ENCODE measurements around the gene CLCN4. TPM values are rescaled to one million over a fixed set of nuclear protein-coding genes. Genes with fewer than 3 reads are reported as not detected.

Gene CLCN4
- total RNA-seq, 3 donors from 2014 or later, result 2.9 to 4.7 (median 3.7) TPM

GRCh38 chrX:10121787-10122186, 35.0 kb upstream of the CLCN4 start:
- Histone ChIP-seq H3K27me3 (peaks cover 0 to 6% of the 10 kb centered on the region in 2 donors), H3K9me3 (no peaks in the 10 kb centered on the region), H3K4me1 (no peaks in the 10 kb centered on the region), H3K27ac (no peak overlapping the region), H3K4me3 (no peak overlapping the region), H3K36me3 (no peaks in the 10 kb centered on the region)
- TF ChIP-seq CTCF (IDR thresholded peaks at IDR 0.05) (no peak), POLR2A (IDR thresholded peaks at IDR 0.05) (no peak), POLR2AphosphoS5 (IDR thresholded peaks at IDR 0.05) (no peak)
- no peak for DNase-seq (ENCODE audit: low spot score in 2 of 2)
- intact Hi-C loops (cut with DNase I; ENCODE audit: low total_unique reads), result no loop called here

- intact Hi-C loops (cut with DNase I; ENCODE audit: low total_unique reads), result no loop called here
- H3K4me1 ChIP-seq, result no peaks in the 10 kb centered on the region
- H3K9me3 ChIP-seq, result no peaks in the 10 kb centered on the region
- TF ChIP-seq CTCF (IDR thresholded peaks at IDR 0.05) (no peak), POLR2AphosphoS5 (IDR thresholded peaks at IDR 0.05) (no peak), POLR2A (IDR thresholded peaks at IDR 0.05) (no peak)
- H3K27me3 ChIP-seq, result peaks cover 0 to 13% of the 10 kb centered on the region in 2 donors
- no peaks in the 10 kb centered on the region for H3K36me3 ChIP-seq
- no peak overlapping the region for H3K4me3 ChIP-seq
- no peak overlapping the region for H3K27ac ChIP-seq
- DNase-seq (ENCODE audit: low spot score in 2 of 2), result no peak
Observed at GRCh38 chrX:10124506-10125247, 32.1 kb upstream of the CLCN4 start.

- Histone ChIP-seq H3K27me3 (peaks cover 0 to 16% of the 10 kb centered on the region in 2 donors), H3K36me3 (no peaks in the 10 kb centered on the region), H3K27ac (no peak overlapping the region), H3K4me3 (no peak overlapping the region), H3K4me1 (no peaks in the 10 kb centered on the region), H3K9me3 (no peaks in the 10 kb centered on the region)
- no peak for DNase-seq (ENCODE audit: low spot score in 2 of 2)
- intact Hi-C loops (cut with DNase I; ENCODE audit: low total_unique reads), result no loop called here
- TF ChIP-seq POLR2AphosphoS5 (IDR thresholded peaks at IDR 0.05) (no peak), CTCF (IDR thresholded peaks at IDR 0.05) (no peak), POLR2A (IDR thresholded peaks at IDR 0.05) (no peak)
Observed at GRCh38 chrX:10125248-10125615, 31.5 kb upstream of the CLCN4 start.

- intact Hi-C loops (cut with DNase I; ENCODE audit: low total_unique reads), result no loop called here
- H3K4me3 ChIP-seq, result no peak overlapping the region
- H3K4me1 ChIP-seq, result no peaks in the 10 kb centered on the region
- H3K9me3 ChIP-seq, result no peaks in the 10 kb centered on the region
- peaks cover 0 to 19% of the 10 kb centered on the region in 2 donors for H3K27me3 ChIP-seq
- no peak overlapping the region for H3K27ac ChIP-seq
- no peak for TF ChIP-seq CTCF (IDR thresholded peaks at IDR 0.05)
- TF ChIP-seq POLR2A (IDR thresholded peaks at IDR 0.05), result no peak
- TF ChIP-seq POLR2AphosphoS5 (IDR thresholded peaks at IDR 0.05), result no peak
- no peaks in the 10 kb centered on the region for H3K36me3 ChIP-seq
- no peak for DNase-seq (ENCODE audit: low spot score in 2 of 2)
Observed at GRCh38 chrX:10126044-10126443, 30.7 kb upstream of the CLCN4 start.

GRCh38 chrX:10126834-10127233, 29.9 kb upstream of the CLCN4 start:
- no peak overlapping the region for H3K27ac ChIP-seq
- intact Hi-C loops (cut with DNase I; ENCODE audit: low total_unique reads), result no loop called here
- no peak for DNase-seq (ENCODE audit: low spot score in 2 of 2)
- H3K27me3 ChIP-seq, result peaks cover 0 to 19% of the 10 kb centered on the region in 2 donors
- no peaks in the 10 kb centered on the region for H3K36me3 ChIP-seq
- no peaks in the 10 kb centered on the region for H3K9me3 ChIP-seq
- no peaks in the 10 kb centered on the region for H3K4me1 ChIP-seq
- no peak overlapping the region for H3K4me3 ChIP-seq
- TF ChIP-seq CTCF (IDR thresholded peaks at IDR 0.05) (no peak), POLR2A (IDR thresholded peaks at IDR 0.05) (no peak), POLR2AphosphoS5 (IDR thresholded peaks at IDR 0.05) (no peak)

Measured in breast epithelium (tissue), 4 donors.